Stimulated activated CD8-positive, alpha-beta memory T cell treated with anti-CD3 and anti-CD28 coated beads, Interleukin-15, amount 100 ng/mL, for 4 hours (primary cell): ENCODE results near the gene COL20A1.
"Not testable (repeated sequence)": the region's sequence is repeated elsewhere in the genome, so short reads cannot be mapped to it uniquely, and the experiment has no call there.

Source experiments
- DNase-seq, 2 donors: peaks; one replicate each; pipeline ENCODE4 v3.0.0-alpha.2; 2020; ENCODE audit warnings: low read depth in 2 of 2

Gene COL20A1

GRCh38 chr20:63334356-63334755, 41.4 kb downstream of the COL20A1 start:
- no peak for DNase-seq

GRCh38 chr20:63335060-63335459, 42.1 kb downstream of the COL20A1 start:
- not testable (repeated sequence) for DNase-seq

GRCh38 chr20:63335711-63336110, 42.7 kb downstream of the COL20A1 start:
- DNase-seq = no peak

GRCh38 chr20:63336232-63336752, 43.3 kb downstream of the COL20A1 start:
- no peak for DNase-seq

GRCh38 chr20:63337786-63338420, 44.9 kb downstream of the COL20A1 start:
- no peak for DNase-seq

GRCh38 chr20:63339154-63340094, 46.4 kb downstream of the COL20A1 start:
- DNase-seq = not testable (repeated sequence)

- DNase-seq = not testable (repeated sequence)
Measured at GRCh38 chr20:63340158-63340688, 47.2 kb downstream of the COL20A1 start.

- no peak for DNase-seq
Measured at GRCh38 chr20:63342561-63343459, 49.8 kb downstream of the COL20A1 start.

- no peak for DNase-seq
Measured at GRCh38 chr20:63343460-63344445, 50.8 kb downstream of the COL20A1 start.

GRCh38 chr20:63344616-63345327, 51.8 kb downstream of the COL20A1 start:
- no peak for DNase-seq

- DNase-seq = no peak
Measured at GRCh38 chr20:63345328-63346100, 52.5 kb downstream of the COL20A1 start.

- DNase-seq = no peak
Measured at GRCh38 chr20:63346131-63347080, 53.4 kb downstream of the COL20A1 start.

GRCh38 chr20:63347081-63347741, 54.2 kb downstream of the COL20A1 start:
- no peak for DNase-seq

- no peak for DNase-seq
Measured at GRCh38 chr20:63347950-63348827, 55.2 kb downstream of the COL20A1 start.

GRCh38 chr20:63348828-63349515, 56.0 kb downstream of the COL20A1 start:
- no peak for DNase-seq
